Stimulated activated CD4-positive, alpha-beta T cell treated with anti-CD3 and anti-CD28 coated beads, Interleukin-12 subunit alpha, Interleukin-12 subunit beta, amount 100 ng/mL, for 24 hours (primary cell): ENCODE results near the gene KDM5A.
"Not testable (repeated sequence)": the region's sequence is repeated elsewhere in the genome, so short reads cannot be mapped to it uniquely, and the experiment has no call there.

Source experiments
- DNase-seq, 2 experiments: peaks; one replicate each; pipeline ENCODE4 v3.0.0-alpha.2; 2020; ENCODE audit warnings: low read depth in 2 of 2

Gene KDM5A

DNA sequence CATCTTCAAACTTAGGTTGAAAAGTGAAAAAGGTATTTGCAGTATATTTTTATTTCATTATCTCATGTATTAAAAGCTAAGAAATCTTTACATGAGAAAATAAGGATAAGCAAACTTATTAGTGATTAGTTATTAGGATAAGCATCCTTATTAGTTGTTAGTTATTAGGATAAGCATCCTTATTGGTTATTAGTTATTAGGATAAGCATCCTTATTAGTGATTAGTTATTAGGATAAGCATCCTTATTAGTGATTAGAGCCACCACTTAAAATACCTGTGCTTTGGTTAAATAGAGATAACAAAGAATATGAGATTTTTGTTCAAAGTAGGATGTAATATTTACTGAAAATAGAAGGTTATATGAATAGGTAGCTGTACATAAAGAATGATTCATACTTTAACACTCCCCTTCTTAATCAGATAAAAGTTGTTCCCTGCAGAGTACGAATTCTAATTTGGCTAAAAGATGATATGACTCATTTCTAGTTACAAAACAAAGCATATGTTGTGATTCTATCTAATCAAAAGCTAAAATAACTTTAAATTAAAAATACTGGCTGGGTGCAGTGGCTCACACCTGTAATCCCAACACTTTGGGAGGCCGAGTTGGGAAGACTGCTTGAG, 56.4 kb downstream of the KDM5A start:
- DNase-seq, result no peak

DNA sequence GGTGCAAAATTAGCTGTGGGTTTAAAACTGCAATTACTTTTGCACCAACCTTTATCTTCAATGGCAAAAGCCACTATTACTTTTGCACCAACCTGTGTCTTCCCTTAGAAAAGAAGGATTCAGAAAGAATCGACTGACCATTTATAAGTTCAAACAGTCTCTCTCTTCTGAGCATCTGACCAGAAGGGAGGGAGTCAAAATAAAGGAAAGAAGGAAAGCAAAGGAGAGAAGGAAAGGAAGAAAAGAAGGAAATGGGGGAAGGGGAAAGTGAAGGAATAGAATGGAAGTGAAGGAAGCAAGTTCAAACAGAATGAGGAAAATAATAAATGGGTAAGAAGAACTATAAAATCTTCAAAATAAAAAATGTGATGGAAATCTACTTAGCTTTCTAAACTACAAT, 57.8 kb downstream of the KDM5A start:
- no peak for DNase-seq

DNA sequence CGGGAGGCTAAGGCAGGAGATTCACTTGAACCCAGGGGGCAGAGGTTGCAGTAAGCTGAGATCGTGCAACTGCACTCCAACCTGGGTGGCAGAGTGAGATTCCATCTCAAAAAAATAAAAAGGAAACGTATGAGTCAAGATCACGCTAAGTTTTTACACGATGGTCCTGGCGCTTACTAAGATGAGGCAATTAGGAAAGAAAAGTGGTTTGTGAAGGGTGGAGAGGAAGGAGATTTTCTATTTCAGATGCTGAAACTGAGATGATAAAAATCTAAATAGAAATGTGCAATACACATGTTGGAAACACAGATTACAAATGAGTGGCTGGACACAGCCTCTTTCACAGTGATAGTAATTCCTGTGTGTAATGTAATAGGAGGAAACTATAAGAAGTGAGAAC, 63.2 kb downstream of the KDM5A start:
- no peak for DNase-seq

DNA sequence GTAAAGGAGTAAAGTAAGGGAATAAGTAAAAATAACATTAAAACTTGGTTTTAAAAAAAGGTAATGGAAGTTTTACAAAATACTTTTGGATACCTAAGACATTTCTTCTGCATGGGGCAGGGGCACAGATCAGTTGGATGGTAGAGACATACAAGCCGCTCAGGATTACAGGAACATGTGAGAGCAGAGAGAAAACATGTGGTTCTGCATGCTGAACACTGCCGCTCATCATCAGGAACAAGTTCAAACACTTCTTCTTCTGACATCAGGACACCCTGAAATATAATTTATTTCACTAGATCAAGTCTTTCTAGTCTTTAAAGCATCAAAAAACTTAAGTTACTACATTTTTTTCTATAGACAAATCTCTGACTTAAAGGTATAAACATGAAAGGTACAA, 65.6 kb downstream of the KDM5A start:
- DNase-seq, result no peak

DNA sequence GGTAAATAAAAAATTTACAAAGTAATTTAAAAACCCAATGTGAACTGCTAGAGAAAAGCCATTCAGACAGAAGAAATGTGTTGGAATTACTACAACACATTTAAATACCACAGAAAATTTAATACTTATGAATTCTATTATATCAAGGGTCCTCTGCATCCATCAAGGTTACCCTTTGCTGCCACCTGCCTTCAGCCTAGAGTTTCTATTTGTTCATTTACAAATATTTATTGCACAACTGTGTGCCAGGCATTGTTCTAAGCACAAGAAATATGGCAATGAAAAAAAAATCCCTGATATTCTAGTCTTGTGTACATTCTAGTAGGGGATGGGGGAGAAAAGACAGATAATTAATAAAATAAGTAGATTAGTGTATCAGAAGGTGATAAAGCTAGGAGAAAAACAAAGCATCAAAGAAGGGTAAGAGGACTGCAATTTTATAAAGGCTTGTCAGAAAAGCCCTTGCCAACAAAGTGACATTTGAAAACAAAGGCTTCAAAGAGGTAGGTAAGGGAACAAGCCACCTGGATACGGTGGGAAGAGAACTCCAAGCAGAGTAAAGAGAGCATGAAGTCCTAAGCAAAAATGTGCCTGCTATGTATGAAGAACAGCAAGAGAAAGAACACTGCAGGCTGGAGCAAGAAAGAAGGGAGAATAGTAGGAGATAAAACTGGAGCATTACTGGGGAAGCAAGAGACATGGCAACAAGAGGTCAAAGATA, 67.4 kb downstream of the KDM5A start:
- no peak for DNase-seq

DNA sequence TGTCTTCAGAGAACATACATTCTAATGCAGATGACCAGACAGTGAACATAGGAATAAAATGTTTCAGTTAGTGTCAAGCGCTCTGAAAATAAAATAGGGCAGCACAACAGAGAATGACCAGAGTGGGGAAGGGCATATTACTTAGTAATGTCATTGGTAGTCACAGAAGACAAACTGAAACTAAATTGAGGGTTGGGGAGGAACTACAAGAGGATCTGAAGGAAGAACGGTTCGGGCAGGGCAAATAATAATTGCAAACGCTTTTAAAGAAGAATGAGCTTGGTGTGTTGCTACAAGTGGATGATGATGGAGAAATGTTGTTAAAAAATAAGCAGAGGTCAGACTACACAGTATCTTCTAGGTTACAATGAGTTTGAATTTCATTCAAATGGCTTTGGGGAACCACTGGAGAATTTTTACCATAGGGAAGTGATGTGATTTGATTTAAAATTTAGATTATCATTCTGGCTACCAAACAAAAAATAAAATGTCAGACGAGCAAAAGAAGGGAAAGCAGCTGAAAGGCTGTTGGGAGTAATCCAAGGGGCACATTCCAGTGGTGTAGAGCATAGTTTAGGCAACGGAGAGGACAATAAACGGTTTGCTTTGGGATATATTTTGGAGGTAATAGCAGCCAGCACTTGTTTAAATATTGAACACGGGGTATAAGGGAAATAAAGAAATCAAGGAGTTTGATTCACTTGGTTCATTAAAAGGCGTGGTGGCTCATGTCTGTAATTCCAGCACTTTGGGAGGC, 70.2 kb downstream of the KDM5A start:
- no peak for DNase-seq

DNA sequence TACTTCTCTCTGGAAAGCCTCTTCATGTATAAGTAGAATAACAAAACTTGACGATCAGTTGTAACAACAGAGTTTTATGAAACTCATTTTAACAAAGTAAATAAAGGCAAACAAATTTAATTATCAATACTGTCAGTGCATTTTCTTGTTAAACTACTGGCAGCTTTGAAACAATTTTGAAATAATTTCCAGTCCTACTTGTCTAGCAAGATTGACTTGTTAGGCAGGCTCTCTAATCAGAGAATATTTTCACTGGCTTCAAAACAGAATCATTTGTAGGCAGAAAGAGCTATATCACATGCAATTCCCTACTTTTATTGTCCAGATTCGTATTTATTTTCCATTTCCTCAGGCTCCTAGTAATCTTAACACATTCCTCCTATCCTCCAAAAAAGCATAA, 80.6 kb downstream of the KDM5A start:
- DNase-seq, result no peak

DNA sequence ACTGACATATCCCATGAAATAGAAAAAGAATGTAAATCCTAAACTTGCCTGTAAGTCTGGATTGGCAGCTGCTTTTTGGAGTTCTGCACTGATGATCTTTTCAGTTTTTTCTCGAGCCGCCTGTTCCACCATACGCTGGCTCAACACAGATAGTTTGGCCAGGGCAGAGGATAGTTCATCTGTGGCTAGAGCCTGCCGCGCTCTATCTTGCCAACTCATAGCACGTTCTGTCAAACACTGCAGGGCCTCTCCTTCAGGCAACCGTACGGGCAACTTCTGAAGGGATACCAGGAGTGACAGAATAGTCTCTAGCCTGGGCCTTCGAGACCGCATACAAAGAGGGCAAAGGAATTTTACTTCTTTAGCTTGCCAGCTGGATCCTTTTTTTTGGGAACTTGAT, 81.7 kb downstream of the KDM5A start:
- DNase-seq, result no peak

DNA sequence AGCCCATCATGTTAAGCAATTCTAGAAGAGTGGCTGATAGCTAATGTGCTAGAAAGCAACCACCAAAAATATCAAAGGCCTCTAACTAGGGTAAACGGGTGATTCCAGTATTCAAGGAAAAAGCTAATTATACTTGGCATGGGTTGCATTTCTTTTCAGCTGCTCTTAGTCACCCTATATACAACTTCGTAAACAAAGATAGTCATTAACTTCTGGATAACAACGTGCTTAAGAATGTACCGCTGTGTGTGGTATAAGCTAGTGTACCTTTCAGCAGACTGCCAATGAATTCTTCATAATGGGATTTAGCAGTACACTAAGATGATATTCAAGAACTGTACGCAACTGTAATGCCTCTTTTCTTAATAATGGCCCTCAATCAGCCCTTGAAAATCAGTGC, 84.3 kb downstream of the KDM5A start:
- no peak for DNase-seq

DNA sequence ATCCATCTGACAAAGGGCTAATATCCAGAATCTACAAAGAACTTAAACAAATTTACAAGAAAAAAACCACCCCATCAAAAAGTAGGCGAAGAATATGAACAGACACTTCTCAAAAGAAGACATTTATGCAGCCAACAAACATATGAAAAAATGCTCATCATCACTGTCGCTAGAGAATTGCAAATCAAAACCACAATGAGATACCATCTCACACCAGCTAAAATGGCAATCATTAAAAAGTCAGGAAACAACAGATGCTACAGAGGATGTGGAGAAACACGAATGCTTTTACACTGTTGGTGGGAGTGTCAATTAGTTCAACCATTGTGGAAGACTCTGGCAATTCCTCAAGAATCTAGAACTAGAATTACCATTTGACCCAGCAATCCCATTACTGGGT, 86.4 kb downstream of the KDM5A start:
- DNase-seq, result not testable (repeated sequence)

DNA sequence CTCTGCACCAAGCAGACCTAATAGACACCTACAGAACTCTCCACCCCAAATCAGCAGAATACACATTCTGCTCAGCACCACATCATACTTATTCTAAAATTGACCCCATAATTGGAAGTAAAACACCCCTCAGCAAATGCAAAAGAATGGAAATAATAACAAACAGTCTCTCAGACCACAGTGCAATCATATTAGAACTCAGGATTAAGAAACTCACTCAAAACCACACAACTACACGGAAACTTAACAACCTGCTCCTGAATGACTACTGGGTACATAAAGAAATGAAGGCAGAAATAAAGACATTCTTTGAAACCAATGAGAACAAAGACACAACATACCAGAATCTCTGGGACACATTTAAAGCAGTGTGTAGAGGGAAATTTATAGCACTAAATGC, 89.0 kb downstream of the KDM5A start:
- not testable (repeated sequence) for DNase-seq

DNA sequence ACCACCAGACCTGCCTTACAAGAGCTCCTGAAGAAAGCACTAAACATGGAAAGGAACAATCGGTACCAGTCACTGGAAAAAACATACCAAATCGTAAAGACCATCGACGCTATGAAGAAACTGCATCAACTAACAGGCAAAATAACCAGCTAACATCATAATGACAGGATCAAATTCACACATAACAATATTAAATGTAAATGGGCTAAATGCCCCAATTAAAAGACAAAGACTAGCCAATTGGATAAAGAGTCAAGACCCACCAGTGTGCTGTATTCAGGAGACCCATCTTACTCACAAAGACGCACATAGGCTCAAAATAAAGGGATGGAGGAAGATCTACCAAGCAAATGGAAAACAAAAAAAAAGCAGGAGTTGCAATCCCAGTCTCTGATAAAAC, 89.6 kb downstream of the KDM5A start:
- not testable (repeated sequence) for DNase-seq

DNA sequence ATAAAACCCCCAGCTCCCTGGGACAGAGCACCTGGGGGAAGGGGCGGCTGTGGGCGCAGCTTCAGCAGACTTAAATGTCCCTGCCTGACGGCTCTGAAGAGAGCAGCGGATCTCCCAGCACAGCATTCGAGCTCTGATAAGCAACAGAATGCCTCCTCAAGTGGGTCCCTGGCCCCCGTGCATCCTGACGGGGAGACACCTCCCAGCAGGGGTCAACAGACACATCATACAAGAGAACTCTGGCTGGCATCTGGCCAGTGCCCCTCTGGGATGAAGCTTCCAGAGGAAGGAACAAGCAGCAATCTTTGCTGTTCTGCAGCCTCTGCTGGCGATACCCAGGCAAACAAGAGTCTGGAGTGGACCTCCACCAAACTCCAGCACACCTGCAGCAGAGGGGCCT, 91.1 kb downstream of the KDM5A start:
- not testable (repeated sequence) for DNase-seq

DNA sequence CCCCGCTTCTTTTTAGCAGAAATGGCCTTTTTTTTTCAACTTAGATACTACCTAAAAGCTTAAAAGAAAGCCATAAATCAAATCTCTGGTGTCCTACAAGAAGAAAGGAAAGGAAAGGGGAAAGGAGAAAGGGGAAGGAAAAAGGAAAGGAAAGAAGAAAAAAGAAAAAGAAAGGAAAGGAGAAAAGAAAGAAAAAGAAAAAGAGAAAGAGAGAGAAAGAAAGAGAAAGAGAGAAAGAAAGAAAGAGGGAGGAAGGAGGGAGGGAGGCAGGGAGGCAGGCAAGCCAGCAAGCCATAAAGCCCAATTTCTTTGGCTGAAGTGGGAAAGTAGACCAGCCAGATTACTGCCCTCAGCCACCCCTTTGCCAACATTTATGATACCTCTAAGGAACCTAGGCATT, 94.0 kb downstream of the KDM5A start:
- DNase-seq, result no peak

DNA sequence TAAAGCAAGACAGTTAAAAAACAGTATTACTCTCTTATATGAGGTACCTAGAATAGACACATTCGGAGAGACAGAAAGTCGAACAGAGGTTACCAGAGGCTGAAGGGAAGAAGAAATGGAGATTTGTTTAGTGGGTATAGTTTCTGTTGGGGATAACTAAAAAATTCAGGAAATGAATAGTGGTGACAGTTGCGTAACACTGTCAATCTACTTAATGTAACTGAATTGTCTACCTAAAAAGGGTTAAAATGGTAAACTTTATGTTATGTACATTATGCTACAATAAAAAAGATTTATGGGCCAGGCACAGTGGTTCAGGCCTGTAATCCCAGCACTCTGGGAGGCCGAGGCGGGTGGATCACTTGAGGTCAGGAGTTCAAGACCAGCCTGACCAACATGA, 95.9 kb downstream of the KDM5A start:
- no peak for DNase-seq

DNA sequence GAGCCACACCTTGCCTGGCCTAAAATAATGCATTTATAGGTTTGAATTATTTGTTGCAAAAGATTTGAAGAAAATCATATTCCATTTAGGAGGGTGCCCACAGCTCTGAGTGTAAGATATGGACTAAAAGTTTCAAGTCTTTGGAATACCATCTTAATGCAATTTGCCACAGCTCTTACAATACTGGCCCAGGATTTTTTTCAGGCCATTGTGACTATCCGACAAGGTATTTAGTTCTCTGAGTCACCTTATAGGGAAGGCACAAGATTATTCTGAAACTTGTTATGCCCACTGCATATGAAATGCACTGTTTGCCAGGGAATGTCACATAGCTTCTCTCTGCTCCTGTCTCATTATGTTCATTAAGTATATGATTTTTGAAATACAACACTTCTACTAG, 96.9 kb downstream of the KDM5A start:
- no peak for DNase-seq

DNA sequence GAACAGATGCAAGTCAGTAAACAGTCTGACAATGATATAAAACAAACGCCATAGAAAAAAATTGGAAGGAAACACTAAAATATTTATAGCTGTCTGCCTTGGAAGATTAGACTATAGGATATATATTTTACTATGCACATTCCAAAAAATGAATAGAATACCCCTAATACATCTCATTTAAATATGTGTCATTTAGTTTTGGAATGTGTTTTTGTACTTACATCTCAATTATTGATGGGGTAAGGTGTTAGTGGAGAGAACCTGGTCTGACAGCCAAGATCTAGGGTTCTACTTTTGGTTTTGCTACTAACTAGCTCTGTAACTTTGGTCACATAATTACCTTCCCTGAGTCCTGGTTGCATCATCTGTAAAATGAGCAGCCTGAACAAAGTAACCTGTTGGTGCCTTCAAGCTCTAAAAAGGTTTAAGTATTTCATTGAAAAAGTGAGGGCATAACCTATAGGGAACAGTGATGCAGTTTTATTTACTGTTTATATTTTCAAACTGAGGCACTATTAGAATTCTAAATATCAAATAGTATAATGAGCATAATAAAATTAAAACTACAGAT, 97.9 kb downstream of the KDM5A start:
- DNase-seq, result no peak

DNA sequence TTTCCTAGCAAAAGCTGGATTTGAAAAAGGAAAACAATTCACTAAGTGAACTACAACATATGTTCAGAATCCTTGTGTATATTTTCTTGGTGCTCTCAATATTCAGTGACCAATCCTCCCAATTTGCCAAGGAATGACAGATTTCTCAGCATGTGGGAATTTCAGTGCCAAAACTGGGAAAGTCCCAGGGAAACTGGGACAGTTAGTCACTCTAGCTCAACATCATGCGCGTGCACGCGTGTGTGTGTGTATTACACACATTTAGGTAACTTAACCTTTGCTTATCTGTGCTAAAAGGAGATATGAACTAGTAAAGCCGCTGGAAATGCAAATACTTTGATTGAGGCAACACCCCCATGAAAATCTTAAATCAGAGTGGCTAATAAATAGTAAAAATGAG, 100.4 kb downstream of the KDM5A start:
- DNase-seq, result no peak

DNA sequence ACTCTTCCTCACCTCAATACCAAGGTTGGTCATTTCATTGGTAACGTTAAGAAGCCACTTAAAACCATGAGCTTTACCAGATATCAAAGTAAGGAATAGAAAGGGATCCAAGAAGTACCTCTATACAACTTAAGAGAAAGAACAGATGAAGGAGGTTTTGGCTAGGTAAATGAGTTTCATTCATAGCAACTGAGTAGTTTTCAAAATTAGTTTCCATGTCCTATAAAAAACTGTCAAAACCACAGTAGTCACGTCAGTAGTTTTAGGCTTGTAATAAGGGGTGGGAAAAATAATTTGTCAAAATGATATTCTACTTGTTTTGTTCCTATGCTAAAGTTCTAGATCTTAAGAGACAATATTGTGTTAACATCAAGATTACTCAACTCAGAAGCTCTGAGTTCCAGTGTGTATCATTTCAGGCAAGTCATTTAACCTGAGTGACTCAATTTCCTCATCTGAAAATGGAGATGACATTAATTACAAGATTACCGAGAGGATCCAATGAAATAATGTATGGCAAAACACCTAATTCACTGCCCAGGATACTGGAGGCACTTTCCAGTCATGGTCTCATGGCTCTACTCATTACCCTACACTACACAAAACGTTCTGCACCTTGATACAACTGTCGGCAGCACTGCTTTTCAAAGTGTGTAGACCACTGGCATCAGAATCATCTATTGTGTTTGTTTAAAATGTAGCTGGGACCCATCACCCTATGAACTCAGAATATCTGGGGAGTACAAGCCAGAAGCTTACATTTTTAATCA, 102.4 kb downstream of the KDM5A start:
- no peak for DNase-seq

DNA sequence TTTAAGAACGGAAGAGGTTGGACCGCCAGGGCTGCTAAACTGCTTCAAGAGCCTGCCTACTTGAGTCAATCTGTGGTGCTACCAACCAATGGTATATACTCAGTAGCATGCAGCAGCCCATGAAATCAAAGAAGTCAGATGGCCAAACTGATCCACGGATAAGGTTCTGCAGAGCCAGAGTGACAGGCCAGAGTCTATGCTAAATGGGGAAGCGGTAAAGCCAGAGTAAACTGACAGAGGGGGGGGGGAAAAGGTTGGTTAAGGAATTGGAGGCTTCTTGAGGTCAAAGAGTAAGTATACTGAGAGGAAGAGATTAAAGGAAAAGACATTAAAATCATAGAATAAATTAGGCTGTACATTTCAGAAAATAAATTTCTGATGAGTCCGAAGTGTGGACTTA, 111.1 kb downstream of the KDM5A start:
- DNase-seq, result no peak

DNA sequence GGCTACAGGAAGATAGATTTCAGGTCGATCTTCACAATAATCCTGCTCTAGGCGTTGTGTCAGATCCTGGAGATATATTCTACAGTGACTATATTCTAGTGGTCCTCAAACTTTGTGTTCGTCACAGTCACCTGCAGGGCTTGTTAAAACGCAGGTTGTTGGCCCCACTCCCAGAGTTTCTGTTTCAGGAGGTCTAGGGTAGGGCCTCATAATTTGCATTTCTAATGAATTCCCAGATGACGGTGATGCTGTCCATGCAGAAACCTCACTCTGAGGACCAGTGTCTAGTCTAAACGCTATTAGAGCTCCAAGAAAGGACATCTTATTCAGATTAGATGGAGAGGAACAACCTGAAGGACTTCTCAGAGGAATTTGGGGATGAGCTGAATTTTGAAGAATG, 113.3 kb downstream of the KDM5A start:
- DNase-seq, result no peak

DNA sequence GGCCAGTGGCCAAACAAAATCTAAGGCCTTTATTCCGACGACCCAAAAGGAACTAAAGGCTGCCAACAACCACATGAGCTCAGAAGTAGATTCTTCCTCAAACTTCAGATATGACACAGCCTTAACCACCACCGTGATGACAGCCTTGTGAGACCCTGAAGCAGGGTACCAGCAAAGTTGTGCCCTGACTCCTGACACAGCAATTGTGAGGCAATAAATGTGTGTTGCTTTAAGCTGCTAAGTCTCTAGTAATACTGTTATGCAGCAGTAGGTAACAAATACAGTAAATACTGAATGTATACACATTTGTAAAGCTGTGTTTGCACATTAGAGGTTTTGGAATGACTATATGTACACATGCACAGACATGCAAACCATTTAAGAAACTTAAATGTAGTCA, 115.7 kb downstream of the KDM5A start:
- DNase-seq, result no peak
